Activated CD8-positive, alpha-beta memory T cell treated with anti-CD3 and anti-CD28 coated beads, Interleukin-2, amount 50 U/mL, for 4 hours (primary cell): ENCODE data around the gene GINS3.

Experiments
- DNase-seq: peaks from one replicate; pipeline ENCODE4 v3.0.0-alpha.2; 2020

Gene GINS3

GRCh38 chr16:58426966-58427365 is 34.7 kb downstream of the GINS3 start:
- DNase-seq, result no peak

- DNase-seq, result no peak
Observed at GRCh38 chr16:58428621-58429542, 36.6 kb downstream of the GINS3 start.

- no peak for DNase-seq
Observed at GRCh38 chr16:58430718-58431117, 38.4 kb downstream of the GINS3 start.

DNA sequence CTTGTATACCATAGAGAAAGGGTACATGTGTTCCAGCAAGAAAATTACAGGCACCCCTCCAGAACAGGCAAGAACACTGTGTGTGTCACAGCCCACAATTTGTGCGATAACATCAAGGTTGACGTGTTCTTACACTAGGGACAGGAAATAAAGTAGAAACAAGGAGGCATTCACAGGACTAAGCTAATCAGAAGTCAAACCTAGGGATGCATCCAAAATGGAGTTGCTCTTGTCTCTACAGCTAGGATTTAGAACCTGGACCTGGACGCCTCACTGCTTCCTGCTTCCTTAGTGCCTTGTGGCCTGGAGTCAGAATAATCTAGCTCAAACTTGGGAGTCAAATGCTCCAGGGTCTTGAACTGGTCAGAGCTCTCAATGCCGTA is 41.3 kb downstream of the GINS3 start:
- DNase-seq, result no peak

DNA sequence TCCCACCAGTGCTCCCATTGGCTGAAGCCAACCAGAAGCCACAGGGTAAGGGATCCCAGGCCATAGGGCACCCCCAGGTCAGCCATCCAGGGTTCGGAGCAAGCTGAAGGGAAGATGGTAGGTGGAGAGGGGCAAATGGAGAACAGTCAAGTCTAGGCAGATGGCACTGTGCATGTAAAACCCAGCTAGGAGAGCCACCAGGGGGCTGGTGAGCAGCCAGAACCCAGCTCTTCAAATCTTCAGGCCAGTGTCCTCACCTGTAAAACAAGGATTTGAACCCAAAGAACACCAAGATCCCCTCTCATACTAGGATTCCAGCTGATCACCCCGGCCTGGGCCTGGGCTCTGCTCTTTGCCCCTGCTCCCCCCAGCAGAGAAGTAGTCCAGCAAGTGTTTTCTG is 43.5 kb downstream of the GINS3 start:
- no peak for DNase-seq

- DNase-seq, result no peak
Observed at GRCh38 chr16:58440131-58440530, 47.9 kb downstream of the GINS3 start.

DNA sequence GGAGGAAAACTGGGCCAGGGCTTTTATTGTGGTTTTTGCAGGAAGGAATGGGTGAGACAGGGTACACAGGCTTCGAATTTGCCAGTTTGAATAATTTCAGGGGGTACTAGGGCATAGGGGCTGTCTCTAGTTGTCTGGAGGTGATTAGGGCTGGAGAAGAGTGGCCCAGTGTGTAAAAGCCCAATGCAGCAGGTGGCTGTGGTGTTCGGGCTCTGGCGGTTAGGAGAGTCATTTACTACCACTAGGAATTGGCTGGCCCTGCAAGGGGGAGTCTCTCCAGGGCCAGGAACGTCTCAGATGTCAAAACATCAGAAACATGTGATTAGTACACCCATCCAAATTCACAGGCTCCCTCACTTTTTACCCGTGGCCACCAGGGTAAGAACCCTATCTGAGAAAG is 50.3 kb downstream of the GINS3 start:
- no peak for DNase-seq

DNA sequence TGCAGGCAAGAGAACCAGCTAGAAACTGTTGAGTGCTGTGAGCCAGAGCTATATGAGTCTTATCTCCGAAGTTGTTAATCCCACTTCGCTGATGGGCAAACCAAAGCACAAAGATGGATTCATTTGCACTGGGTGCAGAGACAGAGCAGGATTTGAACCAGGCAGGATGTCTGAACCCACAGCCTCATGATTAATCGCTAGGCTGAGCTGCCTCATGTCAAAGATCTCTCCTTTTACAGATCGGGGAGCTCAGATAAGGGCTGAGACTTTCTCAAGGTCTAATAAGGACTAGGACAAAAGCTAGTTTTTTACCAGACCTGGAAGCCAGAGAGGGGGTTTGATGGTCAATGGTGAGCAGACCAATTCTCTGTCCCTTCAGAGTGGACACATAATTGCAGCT is 51.5 kb downstream of the GINS3 start:
- DNase-seq, result no peak

DNA sequence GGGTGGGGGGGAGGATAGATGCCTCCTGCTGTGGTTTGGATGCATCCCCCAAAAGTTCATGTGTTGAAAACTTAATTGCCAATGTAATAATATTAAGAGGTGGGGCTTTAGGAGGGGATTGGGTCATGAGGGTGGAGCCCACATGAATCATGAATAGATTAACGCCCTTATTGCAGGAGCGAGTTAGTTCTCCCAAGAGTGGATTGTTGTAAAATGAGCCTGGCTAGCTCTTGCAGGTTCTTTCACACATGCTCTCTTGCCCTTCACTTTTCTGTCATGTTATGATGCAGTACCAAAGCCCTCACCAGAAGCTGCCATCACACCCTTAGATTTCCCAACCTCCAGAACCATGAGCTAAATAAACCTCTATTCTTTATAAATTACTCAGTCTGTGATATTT is 52.0 kb downstream of the GINS3 start:
- no peak for DNase-seq

GRCh38 chr16:58448890-58449289 is 56.6 kb downstream of the GINS3 start:
- DNase-seq, result no peak

DNA sequence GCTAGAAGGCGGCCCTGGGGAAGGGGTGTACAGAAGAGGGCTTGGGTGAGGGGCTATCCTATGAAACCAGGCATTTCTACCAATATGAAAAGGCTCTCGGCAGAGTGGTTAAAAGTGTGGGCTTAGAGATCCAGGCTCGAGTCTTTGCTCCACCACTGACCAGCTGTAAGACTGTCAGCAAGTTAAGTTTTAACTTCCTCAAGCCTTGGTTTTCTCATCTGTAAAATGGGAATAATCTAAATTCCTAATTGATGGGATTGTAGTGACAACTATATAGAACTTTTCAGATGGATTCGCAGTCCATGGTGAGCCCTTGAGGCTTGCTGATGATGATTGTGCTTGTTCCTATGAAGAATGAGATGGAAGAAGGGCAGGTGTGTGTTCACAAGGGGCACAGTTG is 57.0 kb downstream of the GINS3 start:
- no peak for DNase-seq

- no peak for DNase-seq
Observed at GRCh38 chr16:58449768-58450167, 57.5 kb downstream of the GINS3 start.

- no peak for DNase-seq
Observed at GRCh38 chr16:58450590-58450989, 58.3 kb downstream of the GINS3 start.

DNA sequence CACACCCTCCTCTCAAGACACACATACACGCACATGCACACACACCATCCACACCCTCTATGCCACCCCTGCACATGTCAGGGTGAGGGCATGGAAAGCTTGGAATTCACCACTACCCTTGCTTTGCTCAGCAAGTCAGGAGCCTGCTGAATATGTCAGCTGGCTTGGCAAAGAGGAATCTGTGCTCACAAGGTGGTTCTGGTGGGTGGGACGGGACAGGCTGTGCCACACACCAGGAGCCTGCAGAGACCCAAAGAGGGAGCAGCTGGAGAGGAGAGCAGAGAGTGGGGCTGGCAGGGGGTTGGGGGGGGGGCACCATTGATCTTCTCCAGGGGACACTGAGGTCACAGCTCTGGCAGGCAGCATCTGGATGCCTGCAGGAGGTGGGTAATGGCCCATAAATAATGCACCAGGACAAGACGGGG is 59.0 kb downstream of the GINS3 start:
- DNase-seq, result no peak

- DNase-seq, result no peak
Observed at GRCh38 chr16:58451945-58452401, 59.7 kb downstream of the GINS3 start.

- no peak for DNase-seq
Observed at GRCh38 chr16:58452640-58453039, 60.4 kb downstream of the GINS3 start.

- DNase-seq, result no peak
Observed at GRCh38 chr16:58454178-58454577, 61.9 kb downstream of the GINS3 start.

DNA sequence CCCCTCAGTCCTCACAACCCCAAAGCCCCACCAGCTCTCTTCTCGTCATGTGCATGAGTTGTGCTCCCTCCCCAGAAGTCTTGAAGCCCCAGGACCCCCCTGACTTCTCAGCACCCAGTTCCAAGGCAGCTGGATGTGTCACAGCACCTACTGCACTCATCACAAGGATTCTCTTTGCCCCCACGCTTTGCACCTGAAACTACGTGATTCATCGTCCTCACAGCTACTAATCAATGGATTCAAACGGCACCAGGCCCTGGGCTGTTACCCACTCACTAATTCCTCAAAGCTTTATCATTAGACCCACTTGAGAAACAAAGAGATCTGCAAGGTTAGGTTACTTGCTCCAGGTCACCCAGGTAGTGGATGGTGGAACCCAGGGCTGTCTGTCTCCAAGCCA is 62.6 kb downstream of the GINS3 start:
- DNase-seq, result no peak
